Cortex of kidney (tissue), 1 donor: ENCODE results near the gene DGKI.
"Not testable (repeated sequence)": the region's sequence is repeated elsewhere in the genome, so short reads cannot be mapped to it uniquely, and the experiment has no call there.

Experiments used
- DNase-seq: peaks from one replicate; lab custom pipeline; 2025; lab: John Stamatoyannopoulos, UW

Gene DGKI

DNA sequence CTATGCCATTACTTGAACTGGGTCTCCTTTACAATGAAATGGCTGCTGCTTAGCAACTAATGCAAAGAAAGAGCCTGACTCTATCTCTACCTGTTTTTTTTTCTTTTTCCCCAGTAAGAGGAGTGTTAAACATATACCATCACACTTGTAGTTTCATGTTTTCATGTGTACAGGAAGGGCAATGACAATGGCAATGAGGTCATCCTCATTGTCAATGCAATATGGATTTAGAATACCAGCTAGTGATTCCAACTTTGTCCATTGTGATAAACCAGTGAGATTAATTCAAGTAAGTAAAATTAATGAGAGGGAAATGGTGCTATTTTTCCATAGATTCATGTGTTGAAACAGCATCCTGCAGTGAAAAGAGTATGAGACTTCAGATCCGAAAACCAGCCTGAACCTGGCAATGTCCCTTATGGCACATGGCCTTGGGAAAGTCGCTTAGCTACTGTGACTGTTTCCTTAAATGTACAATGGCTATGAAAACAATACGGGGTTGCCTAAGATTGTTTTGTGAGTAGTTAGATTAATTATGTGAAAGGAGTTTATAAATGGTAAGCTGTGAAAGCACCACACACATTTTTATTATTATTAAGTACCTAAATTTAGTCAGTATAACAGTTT lies 11.2 kb downstream of the DGKI start:
- DNase-seq = no peak

DNA sequence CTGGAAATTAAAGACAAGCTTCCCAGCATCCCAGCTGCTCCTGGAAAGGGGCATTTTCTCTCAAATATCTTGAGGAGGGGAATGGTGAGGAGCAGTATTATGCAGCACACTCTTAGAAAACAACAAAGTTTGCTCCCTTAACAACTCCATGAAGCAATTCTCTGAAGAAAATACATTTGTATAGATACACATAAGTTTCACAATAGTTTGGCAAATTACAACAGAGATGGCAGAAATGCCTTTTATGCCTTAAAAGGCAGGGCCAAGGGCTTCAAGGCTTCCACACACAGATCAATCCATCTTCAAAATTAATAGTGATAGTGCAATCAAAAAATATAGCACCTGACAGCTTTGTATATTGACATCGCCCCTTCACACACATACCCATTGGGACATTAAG lies 12.2 kb downstream of the DGKI start:
- no peak for DNase-seq

DNA sequence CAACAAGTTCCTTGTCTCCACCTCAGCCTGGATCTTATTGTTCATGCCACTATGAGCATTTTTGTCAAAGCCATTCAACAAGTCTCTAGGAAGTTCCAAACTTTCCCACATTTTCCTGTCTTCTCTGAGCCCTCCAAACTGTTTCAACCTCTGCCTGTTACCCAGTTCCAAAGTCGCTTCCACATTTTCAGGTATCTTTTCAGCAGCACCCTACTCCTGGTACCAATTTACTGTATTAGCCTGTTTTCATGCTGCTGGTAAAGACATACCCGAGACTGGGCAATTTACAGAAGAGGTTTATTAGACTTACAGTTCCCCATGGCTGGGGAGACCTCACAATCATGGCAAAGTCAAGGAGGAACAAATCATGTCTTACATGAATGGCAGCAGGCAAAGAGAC lies 13.8 kb downstream of the DGKI start:
- not testable (repeated sequence) for DNase-seq

DNA sequence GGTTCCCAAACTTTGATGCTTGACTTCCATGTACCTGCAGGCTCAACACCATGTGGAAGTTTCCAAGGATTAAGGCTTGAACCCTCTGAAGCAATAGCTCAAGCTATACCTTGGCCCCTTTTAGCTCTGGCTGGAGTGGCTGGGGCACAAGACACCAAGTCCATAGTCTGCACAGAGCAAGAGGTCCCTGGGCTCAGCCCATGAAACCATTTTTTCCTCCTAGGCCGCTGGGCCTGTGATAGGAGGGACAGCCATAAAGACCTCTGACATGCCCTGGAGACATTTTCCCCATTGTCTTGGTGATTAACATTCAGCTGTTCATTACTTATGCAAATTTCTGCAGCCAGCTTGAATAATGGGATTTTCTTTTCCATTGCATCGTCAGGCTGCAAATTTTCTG lies 14.4 kb downstream of the DGKI start:
- no peak for DNase-seq

DNA sequence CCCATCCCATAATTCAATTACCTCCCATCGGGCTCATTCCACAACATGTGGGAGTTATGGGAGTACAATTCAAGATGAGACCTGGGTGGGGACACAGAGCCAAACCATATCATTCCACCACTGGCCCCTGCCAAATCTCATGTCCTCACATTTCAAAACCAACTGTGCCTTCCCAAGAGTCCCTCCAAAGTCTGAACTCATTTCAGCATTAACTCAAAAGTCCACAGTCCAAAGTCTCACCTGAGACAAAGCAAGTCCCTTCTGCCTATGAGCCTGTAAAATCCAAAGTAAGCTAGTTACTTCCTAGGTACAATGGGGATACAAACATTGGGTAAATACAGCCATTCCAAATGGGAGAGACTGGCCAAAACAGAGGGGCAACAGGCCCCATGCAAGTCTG lies 15.2 kb downstream of the DGKI start:
- DNase-seq = not testable (repeated sequence)

DNA sequence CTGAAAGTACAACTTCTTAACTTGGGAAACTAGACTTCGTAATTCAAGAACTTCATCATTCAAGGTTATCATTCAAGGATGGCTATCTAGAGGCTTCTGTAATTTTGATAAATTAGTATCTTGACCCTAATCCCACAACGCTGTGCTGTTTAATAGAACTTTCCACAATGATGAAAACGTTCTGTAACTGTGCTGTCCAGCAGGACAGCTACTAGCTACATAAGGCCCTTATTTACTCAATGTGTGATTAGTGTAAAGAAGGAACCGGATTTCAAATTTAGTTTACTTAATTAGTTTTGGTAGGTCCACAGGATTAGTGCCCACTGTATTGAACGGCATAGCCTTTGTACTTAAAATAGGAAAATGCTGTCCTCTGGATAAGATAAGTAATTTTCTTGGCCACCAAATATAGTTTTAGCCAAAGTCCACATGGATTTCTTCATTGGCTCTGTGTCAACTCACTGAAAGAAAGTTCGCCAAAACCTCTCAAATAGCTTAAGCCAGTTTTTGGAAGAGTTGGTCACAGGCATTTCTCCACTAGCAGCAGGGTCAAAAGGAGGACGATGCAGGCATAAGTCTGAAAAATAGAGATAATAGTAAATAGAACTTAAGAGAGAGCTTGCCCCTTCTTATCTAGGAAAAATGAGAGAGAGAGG lies 17.3 kb downstream of the DGKI start:
- DNase-seq = no peak

DNA sequence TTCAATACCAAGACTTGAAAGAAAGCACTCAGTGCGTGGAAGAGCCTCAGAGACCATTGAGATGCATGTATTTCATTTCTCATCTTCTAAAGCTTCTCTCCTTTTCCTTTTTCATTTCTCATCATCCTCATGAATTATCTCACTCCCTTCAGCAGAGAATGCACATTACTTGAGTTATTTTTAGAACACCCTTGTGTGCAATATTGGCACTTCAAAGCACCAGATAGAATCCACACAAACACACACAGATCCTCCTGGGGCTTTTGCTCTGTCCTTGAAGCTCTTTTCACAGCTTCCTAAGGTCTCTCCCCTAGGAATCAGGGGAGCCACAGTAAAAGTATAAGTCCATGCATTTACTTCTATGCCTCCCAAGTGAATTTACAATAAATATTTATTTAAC lies 18.3 kb downstream of the DGKI start:
- no peak for DNase-seq

DNA sequence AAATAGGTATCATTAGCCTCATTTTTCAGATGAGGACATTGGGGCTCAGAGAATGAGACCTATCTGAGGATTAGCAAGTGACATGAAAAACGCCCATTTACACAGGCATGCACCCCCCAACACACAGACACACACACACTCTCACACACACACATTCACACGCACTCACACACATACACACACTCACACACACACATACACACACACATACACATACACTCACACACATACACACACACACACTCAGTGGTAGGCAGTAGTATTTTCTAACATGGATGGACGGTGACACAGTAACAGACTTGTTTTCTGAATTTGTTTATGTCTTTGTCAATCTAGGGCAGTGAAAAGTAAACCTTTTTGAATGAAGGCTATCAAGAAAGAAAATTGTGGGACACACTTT lies 21.3 kb downstream of the DGKI start:
- DNase-seq = no peak

DNA sequence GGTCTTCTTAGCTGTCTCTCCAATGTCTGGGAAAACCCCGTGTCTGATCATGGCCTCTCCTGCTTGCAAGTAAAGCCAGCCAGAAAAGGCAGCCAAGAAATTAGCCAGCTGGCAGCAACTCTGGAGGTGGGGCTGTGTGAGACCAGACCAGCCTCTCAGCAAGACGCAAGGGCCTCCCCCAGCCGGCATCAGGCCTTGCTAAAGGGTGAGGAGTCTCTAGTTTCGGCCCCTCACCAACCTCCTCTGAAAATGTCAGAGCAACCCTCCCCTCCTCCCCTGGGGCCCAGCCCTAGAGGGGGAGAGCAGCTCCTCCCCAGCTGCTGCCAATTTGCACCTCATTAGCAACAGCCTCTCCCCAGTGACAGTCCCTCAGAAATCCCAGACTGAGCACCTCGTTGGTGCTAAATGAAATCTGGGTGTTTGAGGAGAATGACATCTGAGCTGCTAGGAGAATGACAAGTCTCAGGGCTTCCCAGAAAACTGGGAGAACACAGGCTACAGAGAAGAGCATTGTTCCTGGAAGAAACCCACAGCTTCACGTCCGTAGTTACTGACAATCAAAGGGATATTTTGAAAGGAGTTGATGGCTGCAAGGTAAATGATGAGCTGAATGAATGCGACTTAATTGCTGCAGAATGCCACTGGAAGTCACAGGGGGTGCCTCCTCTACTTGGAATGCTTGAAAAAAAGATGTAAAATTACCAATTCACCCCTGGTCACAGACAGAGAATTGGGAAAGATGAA lies 25.9 kb downstream of the DGKI start:
- DNase-seq = no peak

DNA sequence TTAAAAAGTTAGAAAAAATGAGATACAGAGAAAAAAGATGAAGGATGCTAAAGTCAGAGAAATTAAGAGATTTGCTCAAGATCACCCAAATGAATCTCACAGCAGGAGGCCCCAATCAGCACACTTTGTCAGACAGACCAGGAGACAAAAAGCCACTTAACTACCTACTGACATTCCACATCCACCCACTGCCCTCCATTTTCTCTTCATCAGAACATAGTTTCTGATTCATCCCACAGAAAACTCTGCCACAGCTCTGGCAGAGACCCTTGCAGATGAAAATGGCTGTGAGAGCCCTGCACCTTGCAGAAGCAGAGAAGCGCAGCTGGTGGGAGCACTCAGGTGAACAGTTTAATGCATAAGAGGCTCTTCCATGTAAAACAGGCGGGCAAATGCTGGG lies 26.6 kb downstream of the DGKI start:
- DNase-seq = no peak

DNA sequence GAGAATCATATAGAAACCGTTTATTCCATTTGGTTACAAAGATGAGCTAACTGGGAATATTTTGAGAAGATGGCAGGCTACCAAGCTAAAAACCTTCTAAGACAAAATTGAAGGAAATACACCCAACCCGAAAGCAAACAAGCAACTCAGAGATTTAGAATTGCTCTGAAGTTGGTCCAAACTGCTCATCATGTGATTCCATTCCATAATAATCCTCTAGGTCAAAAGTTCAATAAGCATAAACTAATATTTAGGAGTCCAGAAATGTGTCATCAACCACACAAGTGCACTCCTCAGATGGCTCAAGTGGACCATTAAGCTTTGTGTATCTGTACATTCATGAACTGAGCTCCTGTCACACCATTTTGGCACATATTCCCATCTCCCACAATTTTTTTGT lies 28.7 kb downstream of the DGKI start:
- DNase-seq = no peak

DNA sequence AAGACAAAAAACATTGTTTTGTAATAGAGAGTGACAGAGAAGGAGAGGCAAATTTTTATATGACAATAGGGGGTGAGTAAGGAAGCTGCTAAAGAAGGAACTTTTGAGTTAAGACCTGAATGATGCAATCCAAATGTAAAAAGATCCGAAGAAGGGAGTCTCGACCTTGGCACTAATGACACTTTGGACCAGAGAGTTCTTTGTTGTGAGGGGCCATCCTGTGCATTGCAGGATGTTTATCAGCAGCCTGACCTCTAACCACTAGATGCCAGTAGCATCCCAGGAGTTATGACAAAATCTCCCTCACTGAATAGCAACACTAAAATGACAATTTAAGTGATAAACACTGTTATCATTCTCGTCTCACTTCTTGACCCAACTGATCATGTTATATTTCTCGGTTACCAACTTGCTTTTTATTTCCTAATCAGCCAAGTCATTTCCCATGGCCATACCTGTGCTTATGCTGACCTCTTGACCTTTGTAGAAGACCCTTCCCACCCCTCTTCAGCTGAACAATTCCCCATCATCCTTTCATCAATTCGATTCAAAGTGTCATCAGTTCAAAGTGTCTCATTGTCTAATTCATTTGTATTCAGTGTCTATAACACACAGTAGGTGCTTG lies 30.0 kb downstream of the DGKI start:
- no peak for DNase-seq

DNA sequence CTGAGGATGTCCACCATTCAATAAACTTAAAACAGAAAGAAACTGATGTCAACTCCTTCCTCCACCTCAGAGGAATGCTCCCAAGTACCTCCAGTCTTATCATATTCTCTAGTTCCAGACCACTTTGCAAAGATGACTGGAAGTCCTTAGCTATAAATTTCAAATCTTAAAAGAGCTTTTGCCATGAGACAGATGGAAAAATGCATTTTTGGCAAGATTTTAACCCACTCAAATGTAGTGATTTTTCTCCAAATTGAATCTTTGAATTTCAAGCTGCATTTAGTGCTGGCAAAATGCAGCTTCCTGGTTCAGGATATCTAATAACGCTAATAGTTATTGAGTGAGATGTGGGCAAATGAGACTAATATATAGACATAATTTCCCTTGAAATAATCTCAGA lies 33.2 kb downstream of the DGKI start:
- DNase-seq = no peak

DNA sequence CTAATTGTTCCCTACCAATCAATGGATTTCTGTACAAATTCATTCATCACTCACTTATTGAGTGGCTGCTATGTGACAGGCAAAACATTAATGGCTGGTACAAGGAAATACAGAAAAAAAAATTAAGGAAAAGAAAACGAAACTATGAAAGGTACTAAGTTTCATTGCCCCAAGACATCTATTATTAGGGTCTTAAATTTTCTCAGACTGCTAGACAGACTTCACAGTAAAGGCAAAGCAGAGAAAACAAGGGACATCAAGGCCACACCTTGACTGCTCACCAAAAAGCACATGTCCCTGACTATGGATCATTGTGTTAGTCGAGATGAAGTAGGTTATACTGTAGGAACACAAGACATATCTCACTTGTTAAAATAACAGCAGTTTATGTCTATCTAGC lies 36.5 kb downstream of the DGKI start:
- DNase-seq = no peak

DNA sequence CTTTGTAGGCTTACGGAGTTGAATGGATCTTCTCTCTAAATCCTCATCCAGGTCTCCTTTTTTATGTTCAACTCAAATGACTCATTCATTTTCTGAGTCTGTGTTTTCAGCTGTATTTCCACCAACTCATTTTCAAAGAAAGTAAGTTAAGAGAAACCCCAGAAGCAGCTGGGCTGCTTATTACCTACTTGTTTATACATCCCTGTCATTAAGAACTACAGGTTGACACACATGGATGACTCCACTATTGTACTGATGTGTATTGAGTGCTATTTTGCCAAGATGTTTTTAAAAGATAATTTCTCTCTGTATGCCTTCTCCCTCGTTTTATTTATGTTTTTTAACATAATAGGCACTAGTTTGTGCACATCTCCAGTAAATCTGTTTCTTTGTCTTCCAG lies 41.9 kb downstream of the DGKI start:
- no peak for DNase-seq

DNA sequence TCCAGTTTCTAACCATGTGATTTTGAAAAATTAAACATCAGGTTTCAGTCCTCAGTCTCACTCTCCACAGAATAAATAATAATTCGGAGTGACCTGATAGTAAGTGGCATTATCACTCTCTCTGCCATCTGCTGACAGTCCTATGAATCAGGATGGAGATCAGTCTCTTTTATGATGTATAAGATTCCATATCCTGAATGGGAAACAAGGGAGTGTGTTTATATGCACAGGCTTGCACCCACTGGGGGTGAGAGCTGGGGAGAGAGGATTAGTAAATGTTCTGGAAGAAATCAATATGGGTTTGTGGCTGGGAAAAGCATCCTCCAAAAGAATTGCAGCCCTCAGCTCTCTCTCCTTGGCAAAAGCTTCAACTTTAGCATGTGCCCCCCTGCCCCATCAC lies 45.3 kb downstream of the DGKI start:
- no peak for DNase-seq

DNA sequence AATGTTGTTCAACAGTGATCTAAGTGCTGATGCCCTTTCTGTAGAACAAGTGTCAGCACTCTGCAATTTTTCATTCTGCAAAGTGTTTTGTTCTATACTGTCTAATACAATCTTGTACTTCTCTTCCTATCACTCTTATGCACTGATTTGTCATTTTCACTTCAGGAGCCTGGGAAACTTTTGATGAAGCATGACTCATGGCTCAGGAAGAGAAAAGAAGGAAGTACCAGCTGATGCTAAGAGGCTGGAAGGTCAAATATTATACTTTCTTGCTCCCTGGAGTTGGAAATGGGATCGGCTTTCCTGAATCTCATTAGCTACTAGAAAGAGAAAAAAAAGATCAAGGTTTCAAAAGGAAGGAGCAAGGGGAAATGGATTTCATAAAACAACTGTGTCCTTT lies 45.8 kb downstream of the DGKI start:
- no peak for DNase-seq

DNA sequence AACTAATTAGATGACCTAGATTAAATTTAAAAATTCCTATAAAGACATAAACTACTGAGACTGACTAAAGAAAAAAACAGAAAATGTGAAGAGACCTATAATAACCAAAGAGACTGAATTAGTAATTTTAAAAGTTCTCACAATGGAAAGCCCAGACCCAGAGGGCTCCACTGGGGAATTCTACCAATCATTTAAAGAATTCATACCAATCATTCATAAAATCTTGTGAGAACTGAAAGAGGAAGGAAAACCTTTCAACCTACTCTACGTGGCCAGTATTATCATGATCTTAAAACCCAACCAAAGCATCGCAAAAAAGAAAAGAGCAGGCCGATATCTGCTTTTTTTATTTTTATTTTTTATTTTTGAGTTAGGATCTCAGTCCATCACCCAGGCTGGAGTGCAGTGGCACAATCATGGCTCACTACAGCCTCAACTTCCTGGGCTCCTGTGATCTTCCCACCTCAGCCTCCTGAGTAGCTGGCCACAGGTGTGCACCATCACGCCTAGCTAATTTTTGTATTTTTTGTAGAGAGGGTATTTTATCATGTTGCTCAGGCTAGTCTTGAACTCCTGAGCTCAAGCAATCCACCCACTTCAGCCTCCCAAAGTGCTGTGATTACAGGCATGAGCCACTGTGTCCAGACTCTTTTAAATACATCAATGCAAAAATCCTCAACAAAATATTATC lies 48.6 kb downstream of the DGKI start:
- no peak for DNase-seq

DNA sequence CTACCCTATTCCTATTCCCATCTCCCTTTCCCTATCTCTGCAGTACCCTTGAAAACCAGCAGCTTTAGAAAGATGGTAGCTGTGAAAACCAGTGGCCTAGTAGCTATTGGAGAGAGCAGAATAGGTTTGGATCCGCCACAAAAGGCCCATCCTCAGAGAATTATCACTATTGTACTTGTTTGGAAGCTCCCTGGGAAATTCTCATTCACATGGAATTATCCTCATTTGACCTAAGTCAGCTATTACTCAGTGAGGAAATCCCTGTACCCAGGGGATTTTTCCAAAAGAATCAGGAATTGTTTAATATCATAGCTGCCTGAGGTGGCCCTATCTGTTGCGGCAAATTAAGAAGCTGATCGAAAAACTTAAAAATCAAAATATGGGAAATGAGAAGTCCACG lies 51.6 kb downstream of the DGKI start:
- no peak for DNase-seq

DNA sequence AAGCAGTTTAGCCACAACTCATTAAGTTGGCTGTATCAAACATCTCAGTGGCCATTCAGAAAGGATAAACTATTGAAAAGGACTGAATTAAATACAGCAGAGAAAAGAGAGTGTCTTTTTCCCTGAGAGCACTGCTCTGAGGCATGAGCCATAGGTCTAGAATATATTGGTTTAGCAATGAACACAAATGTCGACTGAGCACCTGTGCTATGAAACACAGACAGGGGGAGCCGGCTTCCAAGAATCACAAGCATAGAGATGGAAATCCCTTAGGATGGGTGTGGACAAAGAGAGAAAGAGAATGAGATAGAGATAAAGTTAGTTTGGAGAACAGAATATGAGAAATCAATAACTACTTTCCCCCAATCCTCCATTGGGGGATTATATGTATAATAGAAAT lies 54.8 kb downstream of the DGKI start:
- DNase-seq = no peak

DNA sequence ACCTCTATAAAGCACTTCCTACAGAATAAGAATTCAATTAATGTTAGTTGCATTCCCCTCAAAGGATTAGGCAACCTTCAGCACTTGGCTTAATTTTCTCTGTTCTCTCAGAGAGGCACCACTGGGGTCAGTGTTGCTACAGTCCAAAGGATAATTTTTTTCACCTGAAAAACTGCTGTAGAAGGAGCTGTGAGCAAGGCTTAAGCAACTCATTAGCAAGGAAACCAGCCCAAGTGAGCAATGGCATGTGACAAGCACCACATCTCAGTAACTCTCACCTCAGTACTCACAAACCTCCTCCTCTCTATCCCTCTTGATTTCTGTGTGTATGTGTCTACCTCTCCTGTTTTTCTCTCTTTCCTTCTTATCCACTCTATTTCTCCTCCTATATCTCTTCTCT lies 55.9 kb downstream of the DGKI start:
- no peak for DNase-seq

DNA sequence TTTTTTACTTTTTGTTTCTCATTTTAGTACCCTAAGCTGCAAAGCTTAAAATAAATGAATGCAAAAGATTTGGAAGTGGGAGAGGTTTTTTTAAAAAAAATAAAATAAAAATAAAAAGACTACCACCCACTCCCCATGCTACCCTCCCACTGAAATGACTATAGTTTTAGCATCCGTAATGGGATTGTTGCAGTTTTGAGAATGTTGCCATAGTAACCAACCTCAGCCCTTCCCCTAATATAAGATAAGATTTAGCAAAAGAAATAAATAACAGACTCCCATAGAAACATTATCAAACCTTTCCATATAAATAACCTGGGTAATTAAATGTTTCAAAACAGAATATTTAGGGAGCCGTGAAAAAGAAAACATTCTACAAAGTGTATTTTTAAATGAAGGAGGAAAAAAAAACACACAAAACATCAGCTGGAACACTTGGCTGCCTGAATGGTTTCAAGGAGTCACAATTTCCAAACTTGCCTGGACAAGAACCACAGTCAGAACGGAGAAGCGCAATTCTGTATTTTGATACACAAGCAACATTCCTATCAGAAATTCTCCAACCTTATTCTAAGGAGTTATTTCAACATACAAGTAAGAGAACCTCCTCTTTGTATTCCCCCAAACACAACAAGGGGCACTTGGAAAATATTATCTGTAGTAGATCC lies 57.4 kb downstream of the DGKI start:
- DNase-seq = no peak
